ENCODE results near the gene SCG3.

Gene SCG3

GRCh38 chr15:51726302-51727073 lies 45.2 kb downstream of the SCG3 start:
- CTCF ChIA-PET, result no interaction called here
- POLR2A ChIA-PET, result interaction anchor here (1.3 kb wide), 1 partner anchor 10 kb away, joined by 4 read pairs; no protein-coding TSS in a partner anchor
- TF ChIP-seq ELF4 (IDR thresholded peaks at IDR 0.05), result no peak
- no peak for TF ChIP-seq SUZ12 (IDR thresholded peaks at IDR 0.05)
- no peak for TF ChIP-seq FOXM1 (IDR thresholded peaks at IDR 0.05; ENCODE audit: borderline replicate concordance)
- 0 out of 2 replicates have a peak, but pooled peaks have one; percentile 25 for TF ChIP-seq PKNOX1 (IDR thresholded peaks at IDR 0.05)
- no peak for TF ChIP-seq FOXK2 (IDR thresholded peaks at IDR 0.05)
- TF ChIP-seq CTBP1 (IDR thresholded peaks at IDR 0.05; ENCODE audit: borderline replicate concordance), result no peak
- peak; percentile 16 for DNase-seq (ENCODE audit: extremely low spot score)

GRCh38 chr15:51727141-51727897 lies 46.0 kb downstream of the SCG3 start:
- CTCF ChIA-PET, result no interaction called here
- POLR2A ChIA-PET, result interaction anchor here (1.3 kb wide), 1 partner anchor 9 kb away, joined by 4 read pairs; no protein-coding TSS in a partner anchor
- no peak for DNase-seq (ENCODE audit: extremely low spot score)
- no peak for TF ChIP-seq FOXK2 (IDR thresholded peaks at IDR 0.05)
- TF ChIP-seq FOXA1 (IDR thresholded peaks at IDR 0.05), result no peak
- no peak for TF ChIP-seq TARDBP (IDR thresholded peaks at IDR 0.05)
- TF ChIP-seq NFRKB (IDR thresholded peaks at IDR 0.05), result no peak

GRCh38 chr15:51731549-51732267 lies 50.4 kb downstream of the SCG3 start:
- TF ChIP-seq PKNOX1 (IDR thresholded peaks at IDR 0.05) (no peak), FOXK2 (IDR thresholded peaks at IDR 0.05) (no peak), SUZ12 (IDR thresholded peaks at IDR 0.05) (no peak), FOXM1 (IDR thresholded peaks at IDR 0.05; ENCODE audit: borderline replicate concordance) (no peak), ARNT (IDR thresholded peaks at IDR 0.05) (no peak), SP1 (IDR thresholded peaks at IDR 0.05) (no peak), NFRKB (IDR thresholded peaks at IDR 0.05) (no peak), FOXA1 (IDR thresholded peaks at IDR 0.05) (no peak), L3MBTL2 (conservative IDR thresholded peaks at IDR 0.05) (no peak), BHLHE40 (IDR thresholded peaks at IDR 0.05; ENCODE audit: borderline replicate concordance) (no peak), LEF1 (IDR thresholded peaks at IDR 0.05; ENCODE audit: borderline replicate concordance) (no peak), CTBP1 (IDR thresholded peaks at IDR 0.05; ENCODE audit: borderline replicate concordance) (no peak), HDGF (IDR thresholded peaks at IDR 0.05; ENCODE audit: borderline replicate concordance) (no peak)
- no peak for DNase-seq (ENCODE audit: extremely low spot score)
- ChIA-PET CTCF (no interaction called here), POLR2A (no interaction called here)

- ChIA-PET POLR2A (no interaction called here), CTCF (no interaction called here)
- no peak for TF ChIP-seq HDGF (IDR thresholded peaks at IDR 0.05; ENCODE audit: borderline replicate concordance)
- TF ChIP-seq BHLHE40 (IDR thresholded peaks at IDR 0.05; ENCODE audit: borderline replicate concordance), result no peak
- no peak for DNase-seq (ENCODE audit: extremely low spot score)
Measured at GRCh38 chr15:51732646-51733045, 51.3 kb downstream of the SCG3 start.

- ChIA-PET POLR2A (interaction anchor here (0.9 kb wide), 1 partner anchor 8 kb away, joined by 4 read pairs; no protein-coding TSS in a partner anchor), CTCF (no interaction called here)
- DNase-seq (ENCODE audit: extremely low spot score), result no peak
- TF ChIP-seq PKNOX1 (IDR thresholded peaks at IDR 0.05) (no peak), SP1 (IDR thresholded peaks at IDR 0.05) (no peak), TARDBP (IDR thresholded peaks at IDR 0.05) (no peak), ELF4 (IDR thresholded peaks at IDR 0.05) (no peak), L3MBTL2 (conservative IDR thresholded peaks at IDR 0.05) (no peak), BHLHE40 (IDR thresholded peaks at IDR 0.05; ENCODE audit: borderline replicate concordance) (no peak)
Measured at GRCh38 chr15:51735228-51736010, 54.1 kb downstream of the SCG3 start.

GRCh38 chr15:51736069-51736468 lies 54.8 kb downstream of the SCG3 start:
- DNase-seq (ENCODE audit: extremely low spot score), result no peak
- ChIA-PET CTCF (no interaction called here), POLR2A (interaction anchor here (0.9 kb wide), 1 partner anchor 9 kb away, joined by 4 read pairs; no protein-coding TSS in a partner anchor)
- TF ChIP-seq FOXK2 (IDR thresholded peaks at IDR 0.05), result no peak
- no peak for TF ChIP-seq ZNF384 (IDR thresholded peaks at IDR 0.05)
- no peak for TF ChIP-seq BHLHE40 (IDR thresholded peaks at IDR 0.05; ENCODE audit: borderline replicate concordance)
- TF ChIP-seq TARDBP (IDR thresholded peaks at IDR 0.05), result no peak

Measured in HEK293T (cell line).